ENCODE measurements around the gene CARF. TPM values are rescaled to one million over a fixed set of nuclear protein-coding genes. Genes with fewer than 3 reads are reported as not detected.
"Not testable (repeated sequence)": the region's sequence is repeated elsewhere in the genome, so short reads cannot be mapped to it uniquely, and the experiment has no call there.

The CARF gene
- polyA plus RNA-seq, 1 donor from 2014 or later, result 7.7 TPM

- H3K36me3 Mint-ChIP-seq, result no peaks in the 10 kb centered on the region
- no peaks in the 10 kb centered on the region for H3K9me3 Mint-ChIP-seq
- peaks cover 9 to 26% (median 17%) of the 10 kb centered on the region in 3 donors for H3K4me1 Mint-ChIP-seq
- peak overlapping the region; percentile 77 to 99 (median 96) for H3K27ac Mint-ChIP-seq
- H3K4me3 Mint-ChIP-seq, result peak overlapping the region; percentile 96 to 99 (median 98)
- no peaks in the 10 kb centered on the region for H3K27me3 Mint-ChIP-seq
Measured at GRCh38 chr2:202911203-202911511, 918 bp upstream of the CARF start.

GRCh38 chr2:202912342-202913201, 497 bp downstream of the CARF start:
- H3K4me3 Mint-ChIP-seq, result peak overlapping the region; percentile 96 to 99 (median 98)
- not testable (repeated sequence) for H3K9me3 Mint-ChIP-seq, H3K27me3 Mint-ChIP-seq, H3K36me3 Mint-ChIP-seq
- peaks cover 9 to 26% (median 17%) of the 10 kb centered on the region in 3 donors for H3K4me1 Mint-ChIP-seq
- peak overlapping the region; percentile 93 to 99 (median 96) for H3K27ac Mint-ChIP-seq

- no peak overlapping the region for H3K27ac Mint-ChIP-seq
- peaks cover 3% of the 10 kb centered on the region for H3K36me3 Mint-ChIP-seq
- H3K4me1 Mint-ChIP-seq, result peaks cover 0 to 2% (median 0%) of the 10 kb centered on the region in 3 donors
- H3K27me3 Mint-ChIP-seq, result no peaks in the 10 kb centered on the region
- H3K4me3 Mint-ChIP-seq, result no peak overlapping the region
- no peaks in the 10 kb centered on the region for H3K9me3 Mint-ChIP-seq
Measured at GRCh38 chr2:202918860-202919259, 6.8 kb downstream of the CARF start.

GRCh38 chr2:202932425-202933138, 20.5 kb downstream of the CARF start:
- peaks cover 0 to 3% (median 0%) of the 10 kb centered on the region in 3 donors for H3K4me1 Mint-ChIP-seq
- no peaks in the 10 kb centered on the region for H3K9me3 Mint-ChIP-seq
- H3K27ac Mint-ChIP-seq, result no peak overlapping the region
- no peak overlapping the region for H3K4me3 Mint-ChIP-seq
- H3K27me3 Mint-ChIP-seq, result no peaks in the 10 kb centered on the region
- H3K36me3 Mint-ChIP-seq, result peaks cover 23% of the 10 kb centered on the region

GRCh38 chr2:202933139-202933510, 21.1 kb downstream of the CARF start:
- Mint-ChIP-seq H3K27me3 (no peaks in the 10 kb centered on the region), H3K4me1 (peaks cover 0 to 3% (median 0%) of the 10 kb centered on the region in 3 donors), H3K36me3 (peaks cover 21% of the 10 kb centered on the region), H3K27ac (no peak overlapping the region), H3K9me3 (no peaks in the 10 kb centered on the region), H3K4me3 (no peak overlapping the region)

GRCh38 chr2:202933958-202934357, 21.9 kb downstream of the CARF start:
- peaks cover 21% of the 10 kb centered on the region for H3K36me3 Mint-ChIP-seq
- no peak overlapping the region for H3K27ac Mint-ChIP-seq
- no peak overlapping the region for H3K4me3 Mint-ChIP-seq
- H3K9me3 Mint-ChIP-seq, result no peaks in the 10 kb centered on the region
- peaks cover 0 to 5% (median 0%) of the 10 kb centered on the region in 3 donors for H3K4me1 Mint-ChIP-seq
- H3K27me3 Mint-ChIP-seq, result no peaks in the 10 kb centered on the region

- no peak overlapping the region for H3K27ac Mint-ChIP-seq
- no peaks in the 10 kb centered on the region for H3K9me3 Mint-ChIP-seq
- H3K4me1 Mint-ChIP-seq, result peaks cover 0 to 5% (median 0%) of the 10 kb centered on the region in 3 donors
- H3K27me3 Mint-ChIP-seq, result no peaks in the 10 kb centered on the region
- peaks cover 19% of the 10 kb centered on the region for H3K36me3 Mint-ChIP-seq
- H3K4me3 Mint-ChIP-seq, result no peak overlapping the region
Measured at GRCh38 chr2:202934456-202934855, 22.4 kb downstream of the CARF start.

- no peaks in the 10 kb centered on the region for H3K27me3 Mint-ChIP-seq
- no peak overlapping the region for H3K4me3 Mint-ChIP-seq
- peaks cover 0 to 3% (median 0%) of the 10 kb centered on the region in 3 donors for H3K4me1 Mint-ChIP-seq
- no peak overlapping the region for H3K27ac Mint-ChIP-seq
- H3K36me3 Mint-ChIP-seq, result peaks cover 15% of the 10 kb centered on the region
- no peaks in the 10 kb centered on the region for H3K9me3 Mint-ChIP-seq
Measured at GRCh38 chr2:202938960-202939359, 26.9 kb downstream of the CARF start.

GRCh38 chr2:202941771-202942170, 29.7 kb downstream of the CARF start:
- Mint-ChIP-seq H3K27me3 (no peaks in the 10 kb centered on the region), H3K27ac (no peak overlapping the region), H3K4me3 (no peak overlapping the region), H3K9me3 (peaks cover 0 to 7% (median 4%) of the 10 kb centered on the region in 3 donors), H3K36me3 (peaks cover 28% of the 10 kb centered on the region), H3K4me1 (peaks cover 0 to 3% (median 0%) of the 10 kb centered on the region in 3 donors)

- H3K36me3 Mint-ChIP-seq, result peaks cover 31% of the 10 kb centered on the region
- peaks cover 0 to 4% (median 0%) of the 10 kb centered on the region in 3 donors for H3K4me1 Mint-ChIP-seq
- no peak overlapping the region for H3K4me3 Mint-ChIP-seq
Measured at GRCh38 chr2:202944408-202944807, 32.3 kb downstream of the CARF start.

GRCh38 chr2:202944816-202945215, 32.7 kb downstream of the CARF start:
- Mint-ChIP-seq H3K27ac (no peak overlapping the region), H3K27me3 (no peaks in the 10 kb centered on the region), H3K36me3 (peaks cover 31% of the 10 kb centered on the region), H3K4me3 (no peak overlapping the region), H3K9me3 (peaks cover 0 to 16% (median 4%) of the 10 kb centered on the region in 3 donors), H3K4me1 (peaks cover 0 to 4% (median 0%) of the 10 kb centered on the region in 3 donors)

More at GRCh38 chr2:202944408-202944807, 32.3 kb downstream of the CARF start:
- Mint-ChIP-seq H3K9me3 (peaks cover 0 to 16% (median 4%) of the 10 kb centered on the region in 3 donors), H3K27me3 (no peaks in the 10 kb centered on the region), H3K27ac (no peak overlapping the region)

GRCh38 chr2:202945497-202945896, 33.4 kb downstream of the CARF start:
- H3K4me1 Mint-ChIP-seq, result peaks cover 0 to 4% (median 0%) of the 10 kb centered on the region in 3 donors
- no peak overlapping the region for H3K27ac Mint-ChIP-seq
- peaks cover 0 to 16% (median 4%) of the 10 kb centered on the region in 3 donors for H3K9me3 Mint-ChIP-seq
- H3K27me3 Mint-ChIP-seq, result no peaks in the 10 kb centered on the region
- H3K4me3 Mint-ChIP-seq, result no peak overlapping the region
- peaks cover 31% of the 10 kb centered on the region for H3K36me3 Mint-ChIP-seq

- not testable (repeated sequence) for H3K4me3 Mint-ChIP-seq, H3K27me3 Mint-ChIP-seq, H3K4me1 Mint-ChIP-seq, H3K27ac Mint-ChIP-seq
- peaks cover 32% of the 10 kb centered on the region for H3K36me3 Mint-ChIP-seq
- H3K9me3 Mint-ChIP-seq, result peaks cover 0 to 16% (median 4%) of the 10 kb centered on the region in 3 donors
Measured at GRCh38 chr2:202949333-202949732, 37.3 kb downstream of the CARF start.

GRCh38 chr2:202950592-202950991, 38.5 kb downstream of the CARF start:
- no peak overlapping the region for H3K27ac Mint-ChIP-seq
- H3K9me3 Mint-ChIP-seq, result peaks cover 0 to 12% (median under 1%) of the 10 kb centered on the region in 3 donors
- H3K4me1 Mint-ChIP-seq, result peaks cover 0 to 4% (median 0%) of the 10 kb centered on the region in 3 donors
- H3K4me3 Mint-ChIP-seq, result no peak overlapping the region
- H3K27me3 Mint-ChIP-seq, result no peaks in the 10 kb centered on the region
- H3K36me3 Mint-ChIP-seq, result peaks cover 22% of the 10 kb centered on the region

- Mint-ChIP-seq H3K27ac (no peak overlapping the region), H3K36me3 (peaks cover 8% of the 10 kb centered on the region), H3K9me3 (no peaks in the 10 kb centered on the region), H3K4me1 (no peaks in the 10 kb centered on the region), H3K27me3 (no peaks in the 10 kb centered on the region), H3K4me3 (no peak overlapping the region)
Measured at GRCh38 chr2:202960524-202960923, 48.4 kb downstream of the CARF start.
